ENCODE measurements around the gene ST3GAL3. TPM values are rescaled to one million over a fixed set of nuclear protein-coding genes. Genes with fewer than 3 reads are reported as not detected.
A peak's percentile ranks its signal among the peaks of the same experiment; 100 is the strongest.

Gene ST3GAL3
- total and polyA plus RNA-seq, 2 of the 13 experiments (the other 11 are each of a cell fraction or from before 2014, with no cell fraction given) = 5.1 to 8.1 TPM

DNA sequence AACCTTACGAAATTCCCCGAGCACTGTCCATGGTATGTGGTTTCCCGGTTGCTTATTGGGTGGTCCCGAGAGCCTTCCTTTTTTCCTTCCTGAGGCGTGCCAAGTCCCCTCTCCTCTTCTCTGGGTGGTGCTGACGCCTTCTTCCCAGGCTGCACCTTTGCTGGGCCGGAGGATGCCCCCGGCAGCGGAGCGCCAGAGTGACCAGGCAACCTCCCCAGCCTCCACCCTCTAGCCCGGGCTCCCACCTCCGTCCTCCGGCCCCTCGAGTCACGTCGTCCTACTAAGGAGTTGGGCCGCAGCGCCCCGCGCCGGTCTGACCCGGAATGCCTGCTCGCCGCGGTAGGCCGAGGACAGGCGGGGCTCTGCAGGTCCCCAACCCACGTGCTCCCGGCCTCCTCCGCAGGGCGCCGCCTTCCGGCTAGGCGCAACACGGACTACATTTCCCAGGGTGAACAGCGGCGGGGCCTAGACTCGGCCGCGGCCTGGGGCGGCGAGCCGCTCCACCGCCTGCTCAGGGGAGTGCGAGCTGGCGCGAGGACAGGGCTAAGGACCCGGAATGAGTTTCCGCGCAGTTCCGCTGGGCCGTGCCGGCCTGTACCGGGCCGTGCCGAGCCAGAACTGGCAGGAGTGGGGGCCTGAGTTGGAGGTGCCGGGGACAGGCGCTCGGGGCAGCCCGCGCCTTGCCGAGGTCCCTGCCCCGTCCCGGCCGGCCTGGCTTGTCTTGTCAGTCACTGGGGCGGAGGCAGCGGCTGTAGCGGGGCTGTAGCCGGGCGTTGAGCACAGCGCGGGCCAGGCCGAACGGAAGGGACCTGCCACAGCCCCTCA, 239.1 kb downstream of the ST3GAL3 start, which contains the start of gene IPO13 (continued):
- TF ChIP-seq ZNF329 (CRISPR knock-in tag; IDR thresholded peaks at IDR 0.05; ENCODE audit: low read depth) = peak; percentile 60; the same call in 1 of the 2 replicates
- peak; percentile 82 for TF ChIP-seq KAT8 (CRISPR knock-in tag; IDR thresholded peaks at IDR 0.05)
- peak; percentile 93 for TF ChIP-seq ZNF451 (CRISPR knock-in tag; IDR thresholded peaks at IDR 0.05)
- TF ChIP-seq, protein P1, sequence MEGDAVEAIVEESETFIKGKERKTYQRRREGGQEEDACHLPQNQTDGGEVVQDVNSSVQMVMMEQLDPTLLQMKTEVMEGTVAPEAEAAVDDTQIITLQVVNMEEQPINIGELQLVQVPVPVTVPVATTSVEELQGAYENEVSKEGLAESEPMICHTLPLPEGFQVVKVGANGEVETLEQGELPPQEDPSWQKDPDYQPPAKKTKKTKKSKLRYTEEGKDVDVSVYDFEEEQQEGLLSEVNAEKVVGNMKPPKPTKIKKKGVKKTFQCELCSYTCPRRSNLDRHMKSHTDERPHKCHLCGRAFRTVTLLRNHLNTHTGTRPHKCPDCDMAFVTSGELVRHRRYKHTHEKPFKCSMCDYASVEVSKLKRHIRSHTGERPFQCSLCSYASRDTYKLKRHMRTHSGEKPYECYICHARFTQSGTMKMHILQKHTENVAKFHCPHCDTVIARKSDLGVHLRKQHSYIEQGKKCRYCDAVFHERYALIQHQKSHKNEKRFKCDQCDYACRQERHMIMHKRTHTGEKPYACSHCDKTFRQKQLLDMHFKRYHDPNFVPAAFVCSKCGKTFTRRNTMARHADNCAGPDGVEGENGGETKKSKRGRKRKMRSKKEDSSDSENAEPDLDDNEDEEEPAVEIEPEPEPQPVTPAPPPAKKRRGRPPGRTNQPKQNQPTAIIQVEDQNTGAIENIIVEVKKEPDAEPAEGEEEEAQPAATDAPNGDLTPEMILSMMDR (CRISPR knock-in tag; IDR thresholded peaks at IDR 0.05) = peak; percentile 99
- no peak; the same call in 1 of the 2 replicates for TF ChIP-seq ZNF629 (CRISPR knock-in tag; conservative IDR thresholded peaks at IDR 0.05)
- peak; percentile 93 for TF ChIP-seq HCFC1 (IDR thresholded peaks at IDR 0.05; ENCODE audit: low read depth, low read length)
- TF ChIP-seq ZNF331 (CRISPR knock-in tag; IDR thresholded peaks at IDR 0.05) = peak; percentile 96
- TF ChIP-seq ZNF841 (CRISPR knock-in tag; IDR thresholded peaks at IDR 0.05; ENCODE audit: borderline replicate concordance) = 0 out of 2 replicates have a peak, but pooled peaks have one; percentile 41
- TF ChIP-seq, protein P2, sequence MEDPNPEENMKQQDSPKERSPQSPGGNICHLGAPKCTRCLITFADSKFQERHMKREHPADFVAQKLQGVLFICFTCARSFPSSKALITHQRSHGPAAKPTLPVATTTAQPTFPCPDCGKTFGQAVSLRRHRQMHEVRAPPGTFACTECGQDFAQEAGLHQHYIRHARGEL (CRISPR knock-in tag; IDR thresholded peaks at IDR 0.05) = no peak
- TF ChIP-seq ZNF354B (CRISPR knock-in tag; IDR thresholded peaks at IDR 0.05) = no peak
- peak; percentile 98 for TF ChIP-seq ZNF430 (CRISPR knock-in tag; IDR thresholded peaks at IDR 0.05)
- peak; percentile 52; the same call in 1 of the 2 replicates for TF ChIP-seq ZNF563 (CRISPR knock-in tag; IDR thresholded peaks at IDR 0.05)
- peak; percentile 37 for TF ChIP-seq FOXP4 (CRISPR knock-in tag; IDR thresholded peaks at IDR 0.05)
- no peak for TF ChIP-seq SIX4 (CRISPR knock-in tag; IDR thresholded peaks at IDR 0.05)
- peak; percentile 94 for TF ChIP-seq ZSCAN31 (CRISPR knock-in tag; IDR thresholded peaks at IDR 0.05; ENCODE audit: low read depth)
- TF ChIP-seq TFE3 (CRISPR knock-in tag; IDR thresholded peaks at IDR 0.05) = peak; percentile 93
- TF ChIP-seq FOXJ3 (CRISPR knock-in tag; IDR thresholded peaks at IDR 0.05; ENCODE audit: borderline replicate concordance) = no peak; the same call in 1 of the 2 replicates
- TF ChIP-seq HNF4A (CRISPR knock-in tag; IDR thresholded peaks at IDR 0.05) = 0 out of 2 replicates have a peak, but pooled peaks have one; percentile 13
- TF ChIP-seq TRIM24 (CRISPR knock-in tag; IDR thresholded peaks at IDR 0.05) = no peak
- TF ChIP-seq NR3C1 (CRISPR knock-in tag; IDR thresholded peaks at IDR 0.05) = no peak
- TF ChIP-seq BORCS8-MEF2B (CRISPR knock-in tag; IDR thresholded peaks at IDR 0.05) = peak; percentile 72
- TF ChIP-seq ZNF556 (CRISPR knock-in tag; IDR thresholded peaks at IDR 0.05; ENCODE audit: borderline replicate concordance) = peak; percentile 91
- TF ChIP-seq ATAD3A (CRISPR knock-in tag; IDR thresholded peaks at IDR 0.05) = no peak
- TF ChIP-seq HMG20B (CRISPR knock-in tag; conservative IDR thresholded peaks at IDR 0.05) = no peak
- peak; percentile 72; the same call in 1 of the 2 replicates for TF ChIP-seq ZNF34 (CRISPR knock-in tag; IDR thresholded peaks at IDR 0.05; ENCODE audit: borderline replicate concordance)
- peak; percentile 99 for TF ChIP-seq GTF3A (CRISPR knock-in tag; conservative IDR thresholded peaks at IDR 0.05)

All from HepG2 (cell line).